HG03039 (cell line): ENCODE data around the gene WASF1.
"Not testable (repeated sequence)": the region's sequence is repeated elsewhere in the genome, so short reads cannot be mapped to it uniquely, and the experiment has no call there.

ENCODE experiments used
- ATAC-seq: cut with Tn5 transposase; IDR thresholded peaks from one replicate; pipeline ENCODE4 v1.9.1; 2021; ENCODE audit warnings: mild to moderate bottlenecking, moderate library complexity; ENCODE audit not compliant: unreplicated experiment

WASF1 gene

DNA sequence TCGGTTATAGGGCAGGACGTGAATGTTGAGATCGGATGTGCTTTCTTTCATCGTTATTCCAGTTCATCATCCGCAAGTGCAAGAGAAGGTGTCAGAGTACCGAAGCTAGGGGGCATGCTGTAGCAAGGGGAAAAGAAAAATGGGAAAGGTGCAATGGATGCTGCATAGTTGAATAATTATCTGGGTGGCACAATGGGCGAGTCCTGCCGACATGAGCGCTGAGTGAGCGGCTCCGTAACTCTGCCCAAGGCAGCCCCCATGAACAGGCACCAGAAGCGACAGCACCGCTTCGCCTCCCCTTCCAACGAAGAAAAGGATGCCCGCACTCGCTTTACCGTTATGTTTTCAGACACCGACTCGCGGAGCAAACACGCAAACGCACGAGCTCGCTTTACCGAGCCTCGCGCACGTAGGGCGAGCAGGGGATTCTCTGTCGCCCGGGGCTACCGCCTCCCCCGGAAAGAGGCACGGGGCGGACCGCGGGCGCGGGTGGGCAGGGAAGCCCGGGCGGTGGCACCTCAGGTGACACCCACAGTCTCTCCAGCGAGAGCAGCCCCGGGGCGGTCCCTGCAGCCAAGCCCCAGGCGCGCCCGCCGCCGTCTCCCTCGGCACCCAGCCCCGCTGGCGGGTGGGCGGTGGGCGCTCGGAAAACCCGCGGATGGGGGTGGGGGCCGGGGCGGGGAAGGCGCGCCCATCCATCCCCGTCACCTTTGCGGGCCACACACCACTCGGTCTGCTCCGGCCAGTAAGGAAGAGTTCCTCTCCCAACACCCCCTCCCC lies 654 bp downstream of the WASF1 start:
- ATAC-seq, result peak; percentile 25

DNA sequence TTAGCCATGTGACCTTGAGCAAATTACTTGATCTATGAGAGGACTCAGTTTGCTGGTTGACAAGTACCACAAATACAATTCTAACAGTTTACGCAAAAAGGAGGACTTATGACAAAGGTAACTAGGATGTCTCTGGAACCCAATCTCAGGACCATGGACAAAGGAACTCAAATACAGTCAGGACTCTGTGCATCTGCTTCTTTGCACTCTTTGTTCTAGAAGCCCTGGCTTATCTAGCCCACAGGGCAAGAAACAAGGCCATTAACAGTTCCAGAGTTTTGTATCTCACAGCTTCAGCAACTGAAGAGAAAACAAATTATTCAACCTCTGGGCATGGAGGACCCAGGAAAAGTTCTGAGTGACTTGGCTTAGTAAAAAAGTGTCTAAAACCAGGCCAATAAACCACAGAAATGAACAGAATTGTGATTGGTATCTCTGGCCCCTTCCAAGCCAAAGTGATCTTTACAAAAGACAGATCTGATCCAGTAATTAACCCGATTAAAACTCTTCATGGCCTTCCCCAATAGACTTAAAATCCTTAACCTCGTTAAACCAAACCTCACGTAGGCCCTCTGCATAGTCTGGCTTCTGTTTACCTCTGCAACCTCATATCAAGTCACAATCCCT lies 5.9 kb downstream of the WASF1 start:
- ATAC-seq, result no peak

DNA sequence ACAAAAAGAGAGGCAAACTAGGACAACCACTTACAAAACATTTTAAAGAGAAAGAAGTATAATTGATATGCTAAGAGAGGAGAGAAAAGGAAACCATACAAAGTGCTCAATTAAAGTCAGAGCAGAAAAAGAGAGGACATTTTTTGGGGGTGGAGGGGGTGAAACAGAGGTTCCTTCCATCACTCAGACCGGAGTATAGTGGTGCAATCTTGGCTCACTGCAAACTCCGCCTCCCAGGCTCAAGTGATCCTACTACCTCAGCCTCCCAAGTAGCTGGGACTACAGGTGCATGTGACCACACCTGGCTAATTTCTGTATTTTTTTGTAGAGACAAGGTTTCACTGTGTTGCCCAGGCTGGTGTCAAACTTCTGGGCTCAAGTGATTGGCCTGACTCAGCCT lies 9.4 kb downstream of the WASF1 start:
- ATAC-seq, result no peak

DNA sequence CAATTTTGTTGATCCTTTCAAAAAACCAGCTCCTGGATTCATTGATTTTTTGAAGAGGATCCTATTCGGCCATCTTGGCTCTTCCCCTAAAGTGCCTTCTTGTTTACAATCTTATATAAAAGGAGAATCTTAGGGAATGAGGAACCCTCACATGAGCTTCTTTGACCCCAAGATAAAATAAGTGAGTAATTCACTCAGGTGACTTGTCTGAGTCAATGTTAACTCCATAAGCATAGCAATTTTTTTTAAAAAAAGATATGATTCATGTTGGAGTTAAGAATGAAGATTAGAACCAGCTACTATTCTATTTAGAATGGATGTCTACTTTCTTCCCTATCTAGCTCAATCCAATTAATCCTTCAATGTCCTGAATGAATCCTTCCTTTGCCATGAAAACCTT lies 21.0 kb downstream of the WASF1 start:
- no peak for ATAC-seq

DNA sequence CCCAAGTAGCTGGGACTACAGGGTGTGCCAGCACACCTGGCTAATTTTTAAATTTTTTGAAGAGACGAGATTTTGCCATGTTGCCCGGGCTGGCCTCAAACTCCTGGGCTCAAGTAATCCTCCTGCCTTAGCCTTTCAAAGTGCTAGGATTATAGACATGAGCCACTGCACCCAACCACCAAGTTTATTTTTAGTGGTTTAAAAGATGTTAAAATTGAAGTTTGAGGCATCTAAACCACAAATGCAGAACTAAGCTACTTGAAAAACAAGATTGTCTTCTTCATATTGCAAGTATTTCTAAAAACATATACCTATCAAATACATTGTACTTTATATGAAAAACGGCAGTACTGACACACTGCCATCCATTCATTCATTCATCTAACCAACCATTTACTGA lies 31.6 kb downstream of the WASF1 start:
- ATAC-seq, result no peak

DNA sequence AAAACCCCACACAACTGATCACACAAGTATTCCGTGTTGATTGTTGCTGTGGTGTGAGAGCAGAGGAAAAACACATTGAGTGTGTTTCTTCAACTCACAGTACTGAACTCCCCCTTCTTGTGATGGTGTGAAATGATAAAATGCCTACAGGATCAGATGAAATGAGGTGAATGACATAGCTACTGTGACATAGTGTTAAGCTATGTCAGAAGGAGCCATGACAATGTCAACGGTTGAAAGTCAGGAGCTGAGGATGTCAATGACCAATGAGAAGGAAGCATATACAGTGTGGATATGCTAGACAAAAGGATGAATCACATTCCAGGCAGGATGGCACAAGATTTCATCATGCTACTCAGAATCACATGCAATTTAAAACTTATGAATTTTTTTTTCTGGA lies 38.8 kb downstream of the WASF1 start:
- ATAC-seq, result no peak

DNA sequence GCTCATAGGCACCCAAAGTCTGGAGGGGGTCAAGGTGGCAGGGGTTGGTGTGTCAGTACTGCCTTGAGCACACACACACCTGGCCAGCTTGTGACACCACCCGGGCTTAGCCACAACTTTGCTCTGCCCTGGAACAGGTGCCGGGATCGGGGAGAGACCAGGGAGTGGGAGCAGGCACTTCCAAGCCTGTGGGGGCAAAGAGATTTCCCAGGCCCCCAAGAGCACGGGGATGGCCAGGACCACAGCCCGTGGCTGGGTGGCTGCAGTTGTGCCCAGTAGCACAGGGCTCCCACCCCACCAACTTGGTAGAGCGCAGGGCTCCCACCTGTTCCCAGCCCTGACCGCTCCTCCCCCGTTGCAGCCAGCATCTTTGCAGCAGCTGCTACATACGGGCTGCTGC lies 40.4 kb downstream of the WASF1 start:
- ATAC-seq, result no peak

DNA sequence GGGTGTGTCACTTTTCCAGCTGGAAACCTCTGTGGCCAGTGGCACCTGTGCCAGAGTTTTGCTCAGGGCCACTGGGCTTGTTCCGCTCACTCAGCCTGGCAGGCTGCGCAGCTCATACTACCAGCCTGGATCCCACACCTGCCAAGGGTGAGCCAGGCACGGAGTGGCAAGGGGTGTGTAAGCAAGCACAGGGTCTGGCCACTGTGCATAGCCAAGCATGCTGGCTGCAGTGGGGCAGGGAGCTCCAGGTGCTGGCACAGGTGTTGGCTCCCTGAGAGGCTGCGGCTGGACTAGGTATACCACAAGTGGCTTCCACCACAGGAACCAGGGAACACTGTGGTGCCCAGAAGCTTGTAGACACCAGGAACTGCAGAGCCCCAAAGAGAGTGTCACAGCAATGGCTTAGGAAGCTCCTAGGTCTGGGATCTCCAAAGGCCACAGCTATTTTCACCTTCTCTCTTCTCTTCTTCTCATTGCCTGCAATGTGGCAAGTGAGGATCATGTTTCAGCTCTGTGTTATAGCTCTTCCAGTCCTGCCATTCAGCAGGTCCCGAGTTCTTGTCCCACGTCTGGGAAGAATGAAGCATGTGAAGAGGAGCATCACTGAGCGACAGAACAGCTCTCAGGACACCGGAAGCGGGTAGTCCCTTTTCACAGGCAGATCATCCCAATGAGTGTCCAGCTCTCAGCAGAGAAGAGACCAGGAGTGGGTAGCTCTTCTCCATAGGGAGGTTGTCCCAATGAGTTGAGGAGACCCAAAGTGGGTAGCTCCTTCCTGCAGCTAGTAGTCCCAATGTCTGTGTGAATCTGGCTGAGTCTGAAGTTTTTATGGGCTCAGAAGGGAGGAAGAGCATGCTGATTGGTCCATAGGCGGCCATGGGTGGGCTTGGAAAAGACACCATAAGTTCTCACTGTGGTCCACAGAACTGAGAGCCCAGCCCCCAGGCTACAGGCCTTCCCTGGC lies 41.3 kb downstream of the WASF1 start:
- ATAC-seq, result no peak

DNA sequence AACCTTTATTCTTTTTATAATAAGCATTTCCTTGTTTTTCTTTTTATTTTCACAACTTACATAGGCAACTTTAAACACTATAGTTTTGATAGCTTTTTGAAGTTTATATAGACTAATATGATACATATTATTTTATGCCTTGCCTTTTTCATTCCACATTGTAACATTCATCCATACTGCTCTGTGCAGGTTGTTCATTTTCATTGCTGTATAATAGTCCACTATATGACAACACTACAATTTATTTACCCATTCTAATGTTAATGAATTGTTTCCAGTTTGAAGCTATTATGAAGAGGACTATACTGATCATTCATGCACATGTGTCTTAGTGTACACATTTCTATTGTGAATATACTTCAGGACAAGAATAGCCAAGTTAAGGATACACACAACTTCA lies 49.1 kb downstream of the WASF1 start:
- no peak for ATAC-seq

DNA sequence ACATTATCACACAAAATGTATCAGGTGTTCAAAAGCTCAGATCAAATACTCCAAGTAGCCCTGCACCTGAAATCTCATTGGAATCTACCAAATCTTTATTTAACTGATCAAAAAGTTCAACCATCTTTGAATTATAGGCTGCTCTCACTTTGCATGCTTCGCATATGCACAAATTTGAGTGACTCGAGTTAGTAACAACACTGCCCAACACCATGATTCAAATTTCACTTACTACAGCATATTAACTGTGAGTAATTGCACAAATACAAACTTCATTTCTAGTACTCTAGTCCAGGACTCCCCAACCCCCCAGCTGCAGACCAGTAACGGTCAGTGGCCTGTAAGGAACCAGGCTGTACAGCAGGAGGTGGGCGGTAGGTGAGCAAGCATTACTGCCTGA lies 51.1 kb downstream of the WASF1 start:
- ATAC-seq, result no peak

DNA sequence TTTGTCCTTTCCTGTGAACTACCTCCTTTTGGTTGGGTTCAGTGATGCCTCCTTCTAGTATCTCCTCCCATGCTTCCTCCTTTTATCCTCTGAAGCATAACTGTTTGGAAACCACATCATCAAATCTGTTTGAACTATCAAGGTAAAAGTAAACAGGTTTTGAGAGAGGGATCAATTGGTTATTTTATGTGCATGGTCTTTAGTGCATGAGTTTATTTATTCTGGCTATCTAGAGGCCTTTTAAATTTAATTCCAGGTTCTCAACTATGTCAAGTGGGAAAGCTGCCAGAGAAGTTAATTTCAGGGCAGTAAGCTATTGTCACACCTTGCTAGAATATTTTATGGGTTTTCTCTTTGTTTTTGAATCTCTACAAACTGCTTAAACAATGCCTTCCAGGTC lies 54.1 kb downstream of the WASF1 start:
- no peak for ATAC-seq

DNA sequence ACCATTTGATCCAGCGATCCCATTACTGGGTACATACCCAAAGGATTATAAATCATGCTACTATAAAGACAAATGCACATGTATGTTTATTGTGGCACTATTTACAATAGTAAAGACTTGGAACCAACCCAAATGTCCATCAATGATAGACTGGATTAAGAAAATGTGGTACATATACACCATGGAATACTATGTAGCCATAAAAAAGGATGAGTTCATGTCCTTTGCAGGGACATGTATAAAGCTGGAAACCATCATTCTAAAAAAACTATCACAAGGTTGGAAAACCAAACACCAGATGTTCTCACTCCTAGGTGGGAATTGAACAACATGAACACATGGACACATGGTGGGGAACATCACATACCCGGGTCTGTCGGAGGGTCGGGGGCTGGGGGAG lies 57.8 kb downstream of the WASF1 start:
- ATAC-seq, result not testable (repeated sequence)

DNA sequence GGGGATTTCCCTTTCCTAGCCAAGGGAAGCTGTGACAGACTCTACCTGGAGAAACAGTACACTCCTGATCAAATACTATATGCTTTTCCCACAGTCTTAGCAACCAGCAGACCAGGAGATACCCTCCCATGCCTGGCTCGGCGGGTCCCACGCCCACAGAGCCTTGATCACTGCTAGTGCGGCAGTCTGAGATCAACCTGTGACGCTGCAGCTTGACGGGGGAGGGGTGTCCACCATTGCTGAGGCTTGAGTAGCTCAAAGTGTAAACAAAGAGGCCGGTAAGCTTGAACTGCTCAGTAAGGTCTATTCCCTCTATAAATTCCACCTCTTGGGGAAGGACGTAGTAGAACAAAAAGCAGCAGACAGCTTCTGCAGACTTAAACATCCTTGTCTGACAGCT lies 63.2 kb downstream of the WASF1 start:
- no peak for ATAC-seq

DNA sequence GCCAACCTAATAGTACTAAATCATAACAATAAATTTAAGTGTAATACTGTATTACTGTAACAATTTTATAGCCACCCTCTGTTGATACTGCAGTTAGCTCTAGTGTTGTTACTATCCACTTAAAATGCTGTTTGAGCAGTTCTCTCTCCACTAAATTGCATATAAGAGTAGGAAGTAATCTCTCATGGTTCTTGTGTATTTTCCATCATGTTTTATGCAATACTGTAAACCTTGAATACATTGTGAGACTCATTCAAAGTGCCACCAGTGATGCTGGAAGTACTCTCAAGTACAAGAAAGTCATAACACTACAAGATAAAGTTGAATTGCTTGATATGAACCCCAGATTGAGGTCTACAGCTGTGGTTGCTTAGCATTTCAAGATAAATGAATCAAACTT lies 65.5 kb downstream of the WASF1 start:
- ATAC-seq, result no peak

DNA sequence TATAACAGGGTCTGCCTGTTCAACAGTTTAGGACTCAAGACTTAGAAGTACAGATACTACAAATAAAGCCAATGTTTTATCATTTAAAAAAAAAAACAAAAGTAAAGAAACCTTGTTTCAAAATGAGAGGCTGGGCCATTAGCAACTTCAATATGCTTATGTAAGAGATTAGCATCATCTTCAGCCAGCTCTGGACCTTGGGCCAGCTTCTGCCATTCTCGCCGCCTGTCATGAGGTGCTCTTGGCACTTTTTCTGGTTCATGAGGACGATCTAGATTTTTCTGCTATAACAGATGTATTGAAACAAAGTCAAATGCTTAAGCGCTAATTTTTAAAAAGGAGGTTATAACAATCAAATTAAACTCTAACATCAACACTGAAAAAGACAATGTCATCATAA lies 74.2 kb downstream of the WASF1 start:
- no peak for ATAC-seq

DNA sequence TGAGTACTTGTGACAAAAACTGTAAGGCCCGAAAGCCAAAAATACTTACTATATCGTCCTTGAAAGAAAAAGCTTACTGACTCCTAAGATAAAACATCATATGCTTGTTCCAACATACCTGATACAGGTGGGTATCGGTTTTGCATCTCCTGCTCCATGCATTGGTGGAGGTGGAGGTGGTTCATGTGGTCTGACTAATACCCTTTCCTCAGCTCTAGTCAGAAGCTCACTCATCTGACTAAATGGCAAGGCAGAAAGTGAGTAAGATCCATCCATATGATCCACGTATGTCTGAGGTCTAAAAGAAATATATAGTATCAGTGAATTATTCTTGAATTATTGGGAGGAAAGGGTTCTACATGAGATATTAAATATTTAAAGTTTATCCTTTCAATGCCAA lies 76.2 kb downstream of the WASF1 start:
- no peak for ATAC-seq

DNA sequence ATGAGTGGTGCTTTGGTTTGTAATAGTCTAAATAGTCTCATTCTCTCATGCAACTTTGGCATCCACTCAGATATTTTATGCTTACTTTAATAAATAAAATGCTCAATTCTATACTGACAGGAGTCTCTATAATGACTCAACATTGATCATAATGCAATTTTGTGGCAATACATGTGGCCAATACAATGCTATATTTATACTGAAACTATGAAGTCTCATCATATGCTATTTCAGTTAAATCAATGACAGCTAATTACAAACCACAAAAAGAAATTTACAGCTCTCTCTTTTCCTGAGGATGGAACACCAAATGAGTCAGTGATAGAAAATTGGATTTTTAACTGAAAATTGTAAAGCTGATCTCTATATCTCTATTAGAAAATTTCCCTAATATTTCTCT lies 77.1 kb downstream of the WASF1 start:
- ATAC-seq, result no peak

DNA sequence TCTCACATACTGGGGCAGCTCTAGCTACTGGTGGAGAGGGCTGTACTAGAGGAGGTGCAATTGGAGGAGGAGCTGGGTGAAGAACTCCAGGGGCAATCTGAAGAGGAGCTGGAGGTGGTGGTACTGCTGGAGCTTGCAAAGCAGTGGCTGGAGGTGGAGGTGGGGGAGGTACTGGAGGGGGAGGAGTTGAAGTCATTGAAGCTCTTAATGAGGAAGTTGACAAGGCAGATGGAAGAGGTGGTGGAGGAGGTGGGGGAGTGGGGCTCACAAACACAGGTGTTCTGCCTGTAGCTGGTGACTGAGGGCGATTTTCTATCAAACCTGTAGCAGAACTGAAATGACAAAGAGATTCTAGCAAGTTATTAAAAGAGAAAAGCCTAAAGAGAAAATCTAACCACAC lies 77.6 kb downstream of the WASF1 start:
- ATAC-seq, result no peak

DNA sequence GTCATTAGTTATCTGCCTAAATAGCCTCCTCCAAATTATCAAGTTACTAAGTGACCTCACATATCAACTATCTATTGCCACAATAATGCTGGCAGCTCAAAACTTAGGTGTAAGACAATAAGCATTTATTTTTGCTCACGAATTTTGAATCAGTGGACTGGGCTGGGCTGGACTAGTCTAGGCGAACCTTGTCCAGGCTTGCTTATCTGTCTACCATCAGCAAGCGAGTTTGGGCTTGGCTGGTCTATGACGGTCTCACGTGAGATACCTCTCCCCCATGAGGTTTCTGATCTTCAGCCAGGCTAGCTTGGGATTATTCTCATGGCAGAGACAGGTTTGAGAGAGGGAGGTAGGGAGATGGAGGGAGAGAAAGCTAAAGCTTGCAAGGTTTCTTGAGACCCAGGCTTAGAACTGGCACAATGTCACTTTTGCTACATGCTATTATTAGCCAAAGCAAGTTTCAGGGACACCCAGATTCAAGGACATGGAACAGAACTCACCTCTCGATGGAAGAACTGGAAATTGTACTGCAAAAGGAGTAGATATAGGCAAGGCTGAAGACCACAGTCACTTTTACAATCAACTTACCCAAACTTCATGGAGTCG lies 80.9 kb downstream of the WASF1 start:
- ATAC-seq, result no peak

DNA sequence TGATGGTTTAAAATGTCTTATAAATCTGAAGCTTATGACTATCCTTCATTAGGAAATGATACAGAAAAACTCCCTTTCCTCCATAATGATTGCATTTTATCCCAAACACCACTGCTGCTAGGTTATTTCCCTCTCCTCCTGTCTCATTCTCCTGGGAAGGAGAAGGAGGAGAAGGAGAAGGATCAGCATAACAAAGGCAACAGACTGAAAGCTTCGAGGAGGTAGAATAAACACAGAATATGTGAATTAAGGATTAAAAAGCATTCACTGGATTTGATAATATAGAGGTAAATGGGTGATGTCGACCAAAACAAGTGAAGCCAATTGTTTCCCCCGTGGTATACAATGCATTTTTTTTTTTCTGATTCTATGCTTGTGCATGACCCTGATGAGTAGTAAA lies 82.0 kb downstream of the WASF1 start:
- ATAC-seq, result no peak

DNA sequence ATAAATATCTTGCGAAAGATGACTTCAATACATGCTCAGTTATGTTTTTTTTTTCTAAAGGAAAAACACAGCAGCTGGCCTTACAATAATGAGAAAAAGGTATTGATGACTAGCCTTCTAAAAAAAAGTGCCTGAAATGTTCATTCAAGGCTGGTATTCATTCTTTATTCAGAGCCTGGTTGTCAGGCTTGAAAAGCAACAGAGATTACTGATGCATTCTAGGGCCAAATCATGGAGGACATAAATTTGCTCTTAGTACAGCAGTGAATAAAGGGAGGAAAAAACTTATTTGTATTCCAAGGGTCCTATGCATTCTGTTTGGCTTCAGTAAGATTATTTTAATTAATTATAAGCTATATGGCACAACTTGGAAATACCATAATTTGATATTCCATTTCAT lies 83.5 kb downstream of the WASF1 start:
- no peak for ATAC-seq
